OCI-LY7 (cell line): ENCODE results near the gene ADAM12. TPM values are rescaled to one million over a fixed set of nuclear protein-coding genes. Genes with fewer than 3 reads are reported as not detected.

Experiments used
- BruUV-seq: library from RNA; stranded (reverse); fragments of 400-500 nt; replicated peaks from 2 replicates; lab custom pipeline; 2021; lab: Mats Ljungman, UMichigan
- CTCF ChIA-PET: fragments of 300-600 bp; sonication (Branson Sonifier 250); formaldehyde crosslinking; loops from one replicate; lab custom pipeline; 2022; ENCODE audit warnings: antibody characterized with exemption; ENCODE audit not compliant: unreplicated experiment; lab: Charles Lee
- POLR2A ChIA-PET: fragments of 300-600 bp; sonication (Branson Sonifier 250); formaldehyde crosslinking; loops from one replicate; lab custom pipeline; 2022; ENCODE audit warnings: antibody characterized with exemption; lab: Charles Lee
- DNase-seq: peaks from one replicate; pipeline ENCODE4 v3.0.0-alpha.2; 2015; ENCODE audit warnings: low spot score
- H2AFZ ChIP-seq: fragments of 200-600 bp; sonication (generic), shearing (Covaris generic); 2 replicates; pipeline ENCODE4 v1.6.1; 2014; ENCODE audit warnings: mild to moderate bottlenecking, antibody characterized with exemption, low read length, moderate library complexity
- H3K27ac ChIP-seq: fragments of 200-600 bp; sonication (generic); 2 replicates; pipeline ENCODE4 v1.5.1; 2014; ENCODE audit warnings: mixed run types, low read depth, mild to moderate bottlenecking, moderate library complexity, low read length, inconsistent platforms; ENCODE audit not compliant: poor library complexity, severe bottlenecking
- H3K36me3 ChIP-seq: fragments of 200-600 bp; sonication (generic); 2 replicates; pipeline ENCODE4 v1.6.1; 2014; ENCODE audit warnings: mild to moderate bottlenecking, antibody characterized with exemption, low read length, moderate library complexity, mixed read lengths; ENCODE audit not compliant: insufficient read depth
- H3K4me1 ChIP-seq: fragments of 200-600 bp; sonication (generic); 2 replicates; pipeline ENCODE4 v1.5.1; 2014; ENCODE audit warnings: mild to moderate bottlenecking, low read length; ENCODE audit not compliant: insufficient read depth, poor library complexity, severe bottlenecking
- H3K4me2 ChIP-seq: fragments of 200-600 bp; sonication (generic); 2 replicates; pipeline ENCODE4 v1.6.1; 2014; ENCODE audit warnings: mild to moderate bottlenecking, low read length
- H3K4me3 ChIP-seq: fragments of 200-600 bp; sonication (generic); 2 replicates; pipeline ENCODE4 v1.5.1; 2014; ENCODE audit warnings: mild to moderate bottlenecking, low read depth, low read length; ENCODE audit not compliant: poor library complexity, severe bottlenecking
- H3K79me2 ChIP-seq: fragments of 200-600 bp; sonication (generic); 2 replicates; pipeline ENCODE4 v1.6.1; 2016; ENCODE audit warnings: low read depth, mild to moderate bottlenecking, low read length, moderate library complexity, mixed read lengths; ENCODE audit not compliant: insufficient read depth
- H3K9me2 ChIP-seq: fragments of 200-600 bp; sonication (generic); 2 replicates; pipeline ENCODE4 v1.6.1; 2016; ENCODE audit warnings: mild to moderate bottlenecking, low read length, mixed read lengths; ENCODE audit not compliant: insufficient read depth
- H3K9me3 ChIP-seq: fragments of 200-600 bp; sonication (generic); 2 replicates; pipeline ENCODE4 v1.6.1; 2014; ENCODE audit warnings: mild to moderate bottlenecking, mixed run types, low read length, mixed read lengths
- H4K20me1 ChIP-seq: fragments of 200-600 bp; sonication (generic); 2 replicates; pipeline ENCODE4 v1.6.1; 2014; ENCODE audit warnings: mild to moderate bottlenecking, antibody characterized with exemption, low read length, moderate library complexity, mixed read lengths; ENCODE audit not compliant: insufficient read depth
- EZH2phosphoT487 ChIP-seq: fragments of 200-600 bp; sonication (generic); IDR thresholded peaks from 2 replicates; pipeline ENCODE4 v1.6.1; 2018; ENCODE audit warnings: low read depth, borderline replicate concordance, mild to moderate bottlenecking, mixed run types, antibody characterized with exemption, low read length, moderate library complexity, mixed read lengths
- intact Hi-C: fragments of 100-400 bp; cut with micrococcal nuclease; formaldehyde crosslinking; loops from one replicate; pipeline ENCODE4 v1.10.0; 2022; ENCODE audit not compliant: unreplicated experiment
- total RNA-seq, 2 experiments: library from RNA; depleted of rRNA in 1 of 2; stranded (reverse); fragments of >200 nt in 1 of 2; shearing (Covaris generic) in 1 of 2; gene quantifications; 2 replicates each; pipeline ENCODE4 v1.2.3, GENCODE V29; 2014 to 2022
- TF ChIP-seq, protein P1 (sequence below): fragments of 200-600 bp; sonication (generic); conservative IDR thresholded peaks from 2 replicates; pipeline ENCODE4 v1.5.1; 2014; ENCODE audit warnings: mild to moderate bottlenecking, antibody characterized with exemption, low read length, moderate library complexity, mixed read lengths

The ADAM12 gene
- total RNA-seq, 2 experiments from 2014 or later: 0.06 TPM; not detected in 1

GRCh38 chr10:126041117-126041516 lies 347.2 kb downstream of the ADAM12 start:
- ChIA-PET CTCF (no interaction called here), POLR2A (no interaction called here)
- Histone ChIP-seq H4K20me1 (no peaks in the 10 kb centered on the region), H3K4me1 (peaks cover 8% of the 10 kb centered on the region), H3K9me2 (no peaks in the 10 kb centered on the region), H3K4me2 (no peak overlapping the region), H2AFZ (peak overlapping the region; percentile 60; the same call in 1 of the 2 replicates), H3K36me3 (no peaks in the 10 kb centered on the region), H3K4me3 (no peak overlapping the region), H3K27ac (no peak overlapping the region), H3K9me3 (no peaks in the 10 kb centered on the region), H3K79me2 (no peaks in the 10 kb centered on the region)
- intact Hi-C loops: no loop called here
- no peak for DNase-seq
- TF ChIP-seq EZH2phosphoT487: no peak
- TF ChIP-seq, protein P1, sequence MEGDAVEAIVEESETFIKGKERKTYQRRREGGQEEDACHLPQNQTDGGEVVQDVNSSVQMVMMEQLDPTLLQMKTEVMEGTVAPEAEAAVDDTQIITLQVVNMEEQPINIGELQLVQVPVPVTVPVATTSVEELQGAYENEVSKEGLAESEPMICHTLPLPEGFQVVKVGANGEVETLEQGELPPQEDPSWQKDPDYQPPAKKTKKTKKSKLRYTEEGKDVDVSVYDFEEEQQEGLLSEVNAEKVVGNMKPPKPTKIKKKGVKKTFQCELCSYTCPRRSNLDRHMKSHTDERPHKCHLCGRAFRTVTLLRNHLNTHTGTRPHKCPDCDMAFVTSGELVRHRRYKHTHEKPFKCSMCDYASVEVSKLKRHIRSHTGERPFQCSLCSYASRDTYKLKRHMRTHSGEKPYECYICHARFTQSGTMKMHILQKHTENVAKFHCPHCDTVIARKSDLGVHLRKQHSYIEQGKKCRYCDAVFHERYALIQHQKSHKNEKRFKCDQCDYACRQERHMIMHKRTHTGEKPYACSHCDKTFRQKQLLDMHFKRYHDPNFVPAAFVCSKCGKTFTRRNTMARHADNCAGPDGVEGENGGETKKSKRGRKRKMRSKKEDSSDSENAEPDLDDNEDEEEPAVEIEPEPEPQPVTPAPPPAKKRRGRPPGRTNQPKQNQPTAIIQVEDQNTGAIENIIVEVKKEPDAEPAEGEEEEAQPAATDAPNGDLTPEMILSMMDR: no peak
- BruUV-seq: no TSS peak

DNA sequence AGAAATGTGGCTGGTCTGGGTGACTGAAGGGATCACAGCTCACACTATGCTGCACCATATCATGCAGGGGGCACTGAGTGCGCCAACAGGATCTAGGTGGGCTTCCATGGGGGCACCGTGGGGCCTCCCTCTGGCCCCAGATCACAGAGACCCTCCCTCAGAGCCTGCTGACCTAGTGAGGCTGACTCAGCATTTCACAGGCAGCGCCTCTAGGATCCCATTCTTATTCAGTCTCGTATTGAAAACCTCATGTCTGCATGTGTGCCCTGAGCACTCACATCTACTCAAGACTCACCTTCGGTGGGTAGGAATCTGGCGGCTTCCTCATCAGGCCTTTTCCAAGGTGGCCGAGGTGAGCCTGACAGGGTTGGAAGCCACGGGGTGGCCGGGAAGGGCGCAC lies 350.3 kb downstream of the ADAM12 start:
- BruUV-seq: no TSS peak
- no peaks in the 10 kb centered on the region for H3K9me2 ChIP-seq
- intact Hi-C loops: no loop called here
- H3K4me2 ChIP-seq: no peak overlapping the region
- H3K36me3 ChIP-seq: no peaks in the 10 kb centered on the region
- no peak for TF ChIP-seq EZH2phosphoT487
- TF ChIP-seq, protein P1: no peak
- DNase-seq: no peak
- no peak overlapping the region for H2AFZ ChIP-seq
- ChIA-PET CTCF (no interaction called here), POLR2A (no interaction called here)
- H3K79me2 ChIP-seq: no peaks in the 10 kb centered on the region
- H3K4me1 ChIP-seq: peaks cover 8% of the 10 kb centered on the region
- H4K20me1 ChIP-seq: no peaks in the 10 kb centered on the region
- no peak overlapping the region for H3K4me3 ChIP-seq
- H3K9me3 ChIP-seq: no peaks in the 10 kb centered on the region
- H3K27ac ChIP-seq: no peak overlapping the region

- no peak overlapping the region for H3K4me2 ChIP-seq
- H2AFZ ChIP-seq: no peak overlapping the region
- TF ChIP-seq, protein P1: no peak
- no peak for TF ChIP-seq EZH2phosphoT487
- ChIA-PET CTCF (no interaction called here), POLR2A (no interaction called here)
- H3K36me3 ChIP-seq: no peaks in the 10 kb centered on the region
- no TSS peak for BruUV-seq
- peaks cover 3% of the 10 kb centered on the region for H3K4me1 ChIP-seq
- no peaks in the 10 kb centered on the region for H3K79me2 ChIP-seq
- no peak for DNase-seq
- no peaks in the 10 kb centered on the region for H3K9me3 ChIP-seq
- intact Hi-C loops: no loop called here
- H3K27ac ChIP-seq: no peak overlapping the region
- no peaks in the 10 kb centered on the region for H4K20me1 ChIP-seq
- no peaks in the 10 kb centered on the region for H3K9me2 ChIP-seq
- no peak overlapping the region for H3K4me3 ChIP-seq
Observed at GRCh38 chr10:126036515-126036914, 351.8 kb downstream of the ADAM12 start.
